DMS 273 (cell line): ENCODE data around the gene SCAMP2.
"Not testable (repeated sequence)": the region's sequence is repeated elsewhere in the genome, so short reads cannot be mapped to it uniquely, and the experiment has no call there.

ENCODE experiments used
- DNase-seq: peaks from one replicate; lab custom pipeline; 2025; ENCODE audit not compliant: unreplicated experiment; lab: John Stamatoyannopoulos, UW

Gene SCAMP2

GRCh38 chr15:74891469-74891868, 18.3 kb upstream of the SCAMP2 start:
- peak; percentile 33 for DNase-seq

- no peak for DNase-seq
Observed at GRCh38 chr15:74890665-74890960, 17.4 kb upstream of the SCAMP2 start.

GRCh38 chr15:74889883-74890664, 16.9 kb upstream of the SCAMP2 start, which contains the start of gene MPI:
Gene MPI, plus strand, starts transcription at chr15:74890042. Its CDS starts 32 bp downstream, at chr15:74890074.
- DNase-seq = peak; percentile 92

- no peak for DNase-seq
Observed at GRCh38 chr15:74889390-74889882, 16.3 kb upstream of the SCAMP2 start.

GRCh38 chr15:74888716-74889115, 15.6 kb upstream of the SCAMP2 start:
- no peak for DNase-seq

- DNase-seq = not testable (repeated sequence)
Observed at GRCh38 chr15:74887537-74888193, 14.5 kb upstream of the SCAMP2 start.

- no peak for DNase-seq
Observed at GRCh38 chr15:74885461-74885860, 12.3 kb upstream of the SCAMP2 start.

GRCh38 chr15:74884428-74885223, 11.5 kb upstream of the SCAMP2 start:
- DNase-seq = no peak

GRCh38 chr15:74882528-74882927, 9.4 kb upstream of the SCAMP2 start:
- no peak for DNase-seq

GRCh38 chr15:74878273-74878672, 5.1 kb upstream of the SCAMP2 start:
- DNase-seq = no peak

GRCh38 chr15:74873756-74874424, 725 bp upstream of the SCAMP2 start:
- peak; percentile 55 for DNase-seq

- DNase-seq = no peak
Observed at GRCh38 chr15:74872702-74873035, 496 bp downstream of the SCAMP2 start.

- no peak for DNase-seq
Observed at GRCh38 chr15:74870436-74871215, 2.5 kb downstream of the SCAMP2 start.

GRCh38 chr15:74869726-74870407, 3.3 kb downstream of the SCAMP2 start:
- no peak for DNase-seq

- no peak for DNase-seq
Observed at GRCh38 chr15:74869372-74869725, 3.8 kb downstream of the SCAMP2 start.

- DNase-seq = no peak
Observed at GRCh38 chr15:74868059-74868458, 5.1 kb downstream of the SCAMP2 start.

GRCh38 chr15:74867466-74868038, 5.6 kb downstream of the SCAMP2 start:
- no peak for DNase-seq

GRCh38 chr15:74866090-74866489, 7.1 kb downstream of the SCAMP2 start:
- no peak for DNase-seq

- DNase-seq = no peak
Observed at GRCh38 chr15:74865316-74865715, 7.8 kb downstream of the SCAMP2 start.

- no peak for DNase-seq
Observed at GRCh38 chr15:74864296-74864695, 8.9 kb downstream of the SCAMP2 start.
